ENCODE measurements around the gene AGTRAP.

The AGTRAP gene

DNA sequence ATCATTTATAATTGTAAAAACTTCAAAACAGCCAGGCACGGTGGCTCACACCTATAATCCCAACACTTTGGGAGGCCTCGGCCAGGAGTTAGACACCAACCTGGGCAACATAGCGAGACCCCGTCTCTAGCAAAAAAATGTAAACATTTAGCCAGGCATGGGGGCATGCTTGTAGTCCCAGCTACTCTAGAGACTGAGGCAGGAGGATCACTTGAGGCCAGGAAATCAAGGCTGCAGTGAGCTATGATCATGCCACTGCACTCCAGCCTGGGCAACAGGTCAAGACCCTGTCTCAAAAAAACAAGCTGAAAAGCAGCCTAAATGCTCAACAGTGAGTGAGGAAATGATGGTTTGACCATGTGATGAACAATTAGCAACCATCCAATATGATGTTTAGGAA lies 33.3 kb downstream of the AGTRAP start:
- no peak for DNase-seq (ENCODE audit: insufficient read length, low spot score)
- TF ChIP-seq, protein P1, sequence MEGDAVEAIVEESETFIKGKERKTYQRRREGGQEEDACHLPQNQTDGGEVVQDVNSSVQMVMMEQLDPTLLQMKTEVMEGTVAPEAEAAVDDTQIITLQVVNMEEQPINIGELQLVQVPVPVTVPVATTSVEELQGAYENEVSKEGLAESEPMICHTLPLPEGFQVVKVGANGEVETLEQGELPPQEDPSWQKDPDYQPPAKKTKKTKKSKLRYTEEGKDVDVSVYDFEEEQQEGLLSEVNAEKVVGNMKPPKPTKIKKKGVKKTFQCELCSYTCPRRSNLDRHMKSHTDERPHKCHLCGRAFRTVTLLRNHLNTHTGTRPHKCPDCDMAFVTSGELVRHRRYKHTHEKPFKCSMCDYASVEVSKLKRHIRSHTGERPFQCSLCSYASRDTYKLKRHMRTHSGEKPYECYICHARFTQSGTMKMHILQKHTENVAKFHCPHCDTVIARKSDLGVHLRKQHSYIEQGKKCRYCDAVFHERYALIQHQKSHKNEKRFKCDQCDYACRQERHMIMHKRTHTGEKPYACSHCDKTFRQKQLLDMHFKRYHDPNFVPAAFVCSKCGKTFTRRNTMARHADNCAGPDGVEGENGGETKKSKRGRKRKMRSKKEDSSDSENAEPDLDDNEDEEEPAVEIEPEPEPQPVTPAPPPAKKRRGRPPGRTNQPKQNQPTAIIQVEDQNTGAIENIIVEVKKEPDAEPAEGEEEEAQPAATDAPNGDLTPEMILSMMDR (IDR thresholded peaks at IDR 0.05; ENCODE audit: insufficient read depth, missing control alignments): no peak
- no peak for FAIRE-seq

DNA sequence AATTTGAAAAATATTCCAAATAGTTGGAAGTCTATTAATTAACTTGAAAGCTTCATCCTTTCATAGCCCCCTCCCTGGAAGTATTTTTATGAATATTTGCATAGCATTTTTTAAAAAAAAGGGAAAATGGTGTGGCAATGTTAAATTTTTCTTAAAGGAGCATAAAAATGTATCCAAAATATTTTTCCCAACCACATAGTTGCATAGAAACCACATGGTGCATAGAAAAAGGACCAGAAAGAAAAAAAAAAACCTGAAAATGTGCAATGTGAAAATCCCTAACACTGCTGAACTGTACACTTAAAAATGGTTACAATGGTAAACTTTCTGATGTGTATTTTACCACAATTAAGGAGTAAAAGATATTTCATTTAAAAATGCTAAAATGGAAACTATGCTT lies 34.1 kb downstream of the AGTRAP start:
- DNase-seq (ENCODE audit: insufficient read length, low spot score) (no peak), FAIRE-seq (no peak)
- TF ChIP-seq, protein P1 (IDR thresholded peaks at IDR 0.05; ENCODE audit: insufficient read depth, missing control alignments): no peak

DNA sequence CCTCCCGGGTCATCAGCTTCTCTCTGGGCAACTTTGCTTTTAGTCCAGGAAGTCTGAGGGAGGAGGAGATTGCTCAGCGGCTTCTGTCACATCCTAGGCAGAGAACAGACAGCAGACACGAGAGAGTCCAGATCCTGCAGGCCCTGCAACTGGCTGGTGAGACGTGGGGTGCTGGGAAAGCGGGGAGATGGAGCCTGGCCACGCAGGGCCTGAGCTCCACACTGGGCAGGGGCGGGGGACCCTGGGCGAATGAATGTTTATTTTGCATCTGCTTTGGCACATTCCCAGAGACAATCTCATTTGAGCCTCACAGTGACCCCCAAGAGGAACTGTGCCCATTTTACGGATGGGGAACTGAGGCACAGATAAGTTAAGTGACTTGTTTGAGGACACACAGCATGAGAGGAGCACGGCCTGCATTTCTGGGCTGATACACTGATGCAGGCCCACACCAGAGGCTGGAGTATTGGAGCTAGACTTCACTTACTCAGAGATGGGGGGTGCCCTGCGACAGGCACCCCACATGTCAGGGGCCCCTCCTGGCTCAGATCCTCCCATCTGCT lies 35.6 kb downstream of the AGTRAP start:
- DNase-seq (ENCODE audit: insufficient read length, low spot score): no peak
- TF ChIP-seq, protein P1 (IDR thresholded peaks at IDR 0.05; ENCODE audit: insufficient read depth, missing control alignments): no peak
- no peak for FAIRE-seq

DNA sequence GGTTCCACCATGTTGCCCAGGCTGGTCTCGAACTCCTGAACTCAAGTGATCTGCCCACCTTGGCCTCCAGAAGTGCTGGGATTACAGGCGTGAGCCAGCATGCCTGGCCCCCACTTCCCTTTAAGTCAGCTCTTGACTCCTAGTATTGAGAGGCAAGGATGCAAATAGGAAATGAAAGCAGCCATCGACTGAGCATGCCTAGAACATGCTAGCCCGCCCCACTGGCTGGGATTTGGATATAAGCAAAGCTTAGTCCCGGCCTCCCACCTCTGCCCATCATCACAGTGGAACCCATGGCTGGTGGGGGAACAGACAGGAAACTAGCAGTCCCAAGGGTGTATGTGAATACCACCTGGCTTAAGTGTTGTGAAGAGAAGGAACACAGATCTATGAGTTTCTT lies 36.5 kb downstream of the AGTRAP start:
- no peak for DNase-seq (ENCODE audit: insufficient read length, low spot score)
- TF ChIP-seq, protein P1 (IDR thresholded peaks at IDR 0.05; ENCODE audit: insufficient read depth, missing control alignments): no peak
- no peak for FAIRE-seq

DNA sequence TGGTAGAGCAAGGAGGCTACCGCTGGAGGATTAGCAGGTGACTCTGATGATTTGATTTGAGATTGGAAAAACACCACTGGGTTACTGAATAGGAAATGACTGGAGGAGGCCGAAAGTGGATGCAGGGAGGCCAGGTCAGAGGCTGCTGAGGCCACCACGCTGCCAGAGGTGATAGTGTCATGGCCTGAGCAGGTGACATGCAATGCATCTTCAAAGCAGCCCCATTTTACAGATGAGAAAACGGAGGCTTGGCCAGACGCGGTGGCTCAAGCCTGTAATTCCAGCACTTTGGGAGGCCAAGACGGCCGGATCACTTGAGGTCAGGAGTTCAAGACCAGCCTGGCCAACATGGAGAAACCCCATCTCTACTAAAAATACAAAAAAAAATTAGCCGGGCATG lies 38.8 kb downstream of the AGTRAP start:
- TF ChIP-seq, protein P1 (IDR thresholded peaks at IDR 0.05; ENCODE audit: insufficient read depth, missing control alignments): no peak
- FAIRE-seq (no peak), DNase-seq (ENCODE audit: insufficient read length, low spot score) (no peak)

DNA sequence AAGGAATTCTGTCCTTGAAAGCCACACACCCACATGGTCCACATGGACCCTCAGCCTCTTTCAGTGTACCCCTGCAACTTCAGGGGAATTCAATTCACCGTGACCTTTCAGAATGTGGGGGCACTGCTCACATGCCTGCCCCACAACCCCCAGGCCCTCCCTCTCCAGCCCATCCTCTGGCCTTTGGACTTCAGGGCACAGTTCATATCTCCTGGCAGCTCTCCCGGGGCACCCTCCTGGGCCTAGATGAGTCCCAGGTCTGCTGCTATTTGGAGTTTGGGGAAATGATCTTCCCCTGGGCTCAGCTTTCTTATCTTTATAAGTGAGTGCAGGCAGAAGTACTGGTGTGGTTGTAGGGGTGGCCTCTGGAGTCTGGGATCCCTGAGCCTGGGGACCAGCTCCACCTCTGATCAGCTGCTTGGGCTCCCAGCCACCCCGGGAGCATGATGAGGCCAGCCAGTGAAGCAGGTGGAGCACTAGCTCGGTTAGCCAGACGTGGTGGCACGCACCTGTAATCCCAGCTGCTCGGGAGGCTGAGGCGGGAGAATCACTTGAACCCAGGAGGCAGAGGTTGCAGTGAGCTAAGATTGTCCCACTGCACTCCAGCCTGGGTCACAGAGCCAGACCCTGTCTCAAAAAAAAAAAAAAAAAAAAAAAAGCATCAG lies 41.9 kb downstream of the AGTRAP start:
- FAIRE-seq: no peak
- DNase-seq (ENCODE audit: insufficient read length, low spot score): no peak
- TF ChIP-seq, protein P1 (IDR thresholded peaks at IDR 0.05; ENCODE audit: insufficient read depth, missing control alignments): no peak

DNA sequence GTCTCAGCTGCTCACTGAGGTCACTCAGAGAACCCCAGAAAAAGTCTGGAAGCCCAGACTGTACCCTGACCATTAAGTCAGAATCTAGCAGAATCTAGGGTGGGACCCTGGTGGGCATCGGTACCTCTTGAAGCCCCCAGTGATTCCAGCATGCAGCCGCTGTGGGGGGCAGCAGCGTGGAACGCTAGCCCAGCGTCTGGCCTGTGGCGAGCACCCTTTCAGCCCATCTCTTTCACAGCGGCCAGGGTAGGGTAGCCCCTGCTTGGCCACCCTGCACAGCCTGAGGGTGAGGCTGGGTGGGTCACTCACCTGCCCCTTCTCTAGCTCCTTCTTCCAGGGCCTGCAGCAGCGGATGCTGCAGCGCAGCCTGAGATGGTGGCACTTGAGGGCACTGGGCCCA lies 42.4 kb downstream of the AGTRAP start:
- TF ChIP-seq, protein P1 (IDR thresholded peaks at IDR 0.05; ENCODE audit: insufficient read depth, missing control alignments): no peak
- no peak for DNase-seq (ENCODE audit: insufficient read length, low spot score)
- no peak for FAIRE-seq
